ENCODE results near the gene CAPZA2.

CAPZA2 gene

GRCh38 chr7:116951366-116952292 is 89.2 kb downstream of the CAPZA2 start:
- Histone ChIP-seq H3K4me3 (IDR thresholded peaks at IDR 0.05; ENCODE audit: insufficient read depth, low read depth, low read length) (no peak overlapping the region), H4K20me1 (ENCODE audit: insufficient read depth) (no peaks in the 10 kb centered on the region), H3K36me3 (ENCODE audit: insufficient read depth) (no peaks in the 10 kb centered on the region), H3K27me3 (ENCODE audit: insufficient read depth, low read depth) (no peaks in the 10 kb centered on the region), H2AFZ (ENCODE audit: low read depth) (no peak overlapping the region), H3K4me2 (peak overlapping the region; percentile 96), H3K4me1 (ENCODE audit: low read depth, poor library complexity, severe bottlenecking) (peaks cover 36% of the 10 kb centered on the region), H3K79me2 (ENCODE audit: insufficient read depth, low read depth) (peaks cover 5% of the 10 kb centered on the region; the same call in 1 of the 2 replicates), H3K9ac (no peak overlapping the region; the same call in 1 of the 2 replicates), H3K27ac (0 out of 2 replicates have a peak overlapping the region, but pooled peaks have one; percentile 1)
- TF ChIP-seq CTCF (conservative IDR thresholded peaks at IDR 0.05; ENCODE audit: low read depth, low read length) = no peak

- peaks cover 41% of the 10 kb centered on the region for H3K4me1 ChIP-seq (ENCODE audit: low read depth, poor library complexity, severe bottlenecking)
- no peaks in the 10 kb centered on the region for H4K20me1 ChIP-seq (ENCODE audit: insufficient read depth)
- peak overlapping the region; percentile 92 for H3K9ac ChIP-seq
- peak overlapping the region; percentile 44 for H3K4me3 ChIP-seq (IDR thresholded peaks at IDR 0.05; ENCODE audit: insufficient read depth, low read depth, low read length)
- no peaks in the 10 kb centered on the region for H3K36me3 ChIP-seq (ENCODE audit: insufficient read depth)
- peak overlapping the region; percentile 100 for H2AFZ ChIP-seq (ENCODE audit: low read depth)
- TF ChIP-seq CTCF (conservative IDR thresholded peaks at IDR 0.05; ENCODE audit: low read depth, low read length) = 0 out of 2 replicates have a peak, but pooled peaks have one; percentile 20
- no peaks in the 10 kb centered on the region for H3K27me3 ChIP-seq (ENCODE audit: insufficient read depth, low read depth)
- peak overlapping the region; percentile 96 for H3K4me2 ChIP-seq
- peak overlapping the region; percentile 89 for H3K27ac ChIP-seq
- peaks cover 5% of the 10 kb centered on the region; the same call in 1 of the 2 replicates for H3K79me2 ChIP-seq (ENCODE audit: insufficient read depth, low read depth)
Measured at GRCh38 chr7:116952635-116953371, 90.4 kb downstream of the CAPZA2 start.

- peaks cover 5% of the 10 kb centered on the region; the same call in 1 of the 2 replicates for H3K79me2 ChIP-seq (ENCODE audit: insufficient read depth, low read depth)
Measured at GRCh38 chr7:116953372-116953905, 91.1 kb downstream of the CAPZA2 start, which contains the start of gene ST7. Gene ST7, plus strand, starts transcription at chr7:116953501. Its CDS starts 40 bp downstream, at chr7:116953541.

More at GRCh38 chr7:116953372-116953905, 91.1 kb downstream of the CAPZA2 start, which contains the start of gene ST7:
- peak within 1 kb of the TSS; percentile 96 for H3K4me2 ChIP-seq
- H3K27me3 ChIP-seq (ENCODE audit: insufficient read depth, low read depth) = no peaks in the 10 kb centered on the region
- no peaks in the 10 kb centered on the region for H3K36me3 ChIP-seq (ENCODE audit: insufficient read depth)
- no peak for TF ChIP-seq CTCF (conservative IDR thresholded peaks at IDR 0.05; ENCODE audit: low read depth, low read length)
- H2AFZ ChIP-seq (ENCODE audit: low read depth) = peak within 1 kb of the TSS; percentile 100
- peak within 1 kb of the TSS; percentile 92 for H3K9ac ChIP-seq
- no peaks in the 10 kb centered on the region for H4K20me1 ChIP-seq (ENCODE audit: insufficient read depth)
- H3K4me3 ChIP-seq (IDR thresholded peaks at IDR 0.05; ENCODE audit: insufficient read depth, low read depth, low read length) = peak within 1 kb of the TSS; percentile 44
- H3K4me1 ChIP-seq (ENCODE audit: low read depth, poor library complexity, severe bottlenecking) = peaks cover 47% of the 10 kb centered on the region
- peak within 1 kb of the TSS; percentile 89 for H3K27ac ChIP-seq
